Activated T-cell treated with anti-CD3 and anti-CD28 coated beads, Interleukin-2, amount 50 U/mL, for 4 hours (primary cell): ENCODE results near the gene SOX10. TPM values are rescaled to one million over a fixed set of nuclear protein-coding genes. Genes with fewer than 3 reads are reported as not detected.

ENCODE experiments used
- ATAC-seq, 2 donors: fragments of 200-7000 bp; cut with Tn5 transposase; one replicate each; pipeline ENCODE4 v1.10.0; 2021
- DNase-seq: peaks from one replicate; pipeline ENCODE4 v3.0.0-alpha.2; 2020
- H3K27me3 Mint-ChIP-seq: one replicate; pipeline ENCODE4 v1.8.0; 2021; ENCODE audit warnings: low read depth, mixed read lengths
- H3K36me3 Mint-ChIP-seq: one replicate; pipeline ENCODE4 v1.8.0; 2022; ENCODE audit warnings: mixed read lengths; ENCODE audit not compliant: insufficient read depth
- H3K4me1 Mint-ChIP-seq: one replicate; pipeline ENCODE4 v1.8.0; 2021; ENCODE audit warnings: low read depth, mixed read lengths
- H3K4me3 Mint-ChIP-seq: one replicate; pipeline ENCODE4 v1.8.0; 2021; ENCODE audit warnings: mild to moderate bottlenecking, moderate library complexity, mixed read lengths
- H3K9me3 Mint-ChIP-seq: one replicate; pipeline ENCODE4 v1.8.0; 2021; ENCODE audit warnings: mixed read lengths
- total RNA-seq, 3 donors: library from RNA; stranded (reverse); gene quantifications; one replicate each; pipeline ENCODE4 v1.2.1, GENCODE V29; 2021

SOX10 gene
- not detected for total RNA-seq

DNA sequence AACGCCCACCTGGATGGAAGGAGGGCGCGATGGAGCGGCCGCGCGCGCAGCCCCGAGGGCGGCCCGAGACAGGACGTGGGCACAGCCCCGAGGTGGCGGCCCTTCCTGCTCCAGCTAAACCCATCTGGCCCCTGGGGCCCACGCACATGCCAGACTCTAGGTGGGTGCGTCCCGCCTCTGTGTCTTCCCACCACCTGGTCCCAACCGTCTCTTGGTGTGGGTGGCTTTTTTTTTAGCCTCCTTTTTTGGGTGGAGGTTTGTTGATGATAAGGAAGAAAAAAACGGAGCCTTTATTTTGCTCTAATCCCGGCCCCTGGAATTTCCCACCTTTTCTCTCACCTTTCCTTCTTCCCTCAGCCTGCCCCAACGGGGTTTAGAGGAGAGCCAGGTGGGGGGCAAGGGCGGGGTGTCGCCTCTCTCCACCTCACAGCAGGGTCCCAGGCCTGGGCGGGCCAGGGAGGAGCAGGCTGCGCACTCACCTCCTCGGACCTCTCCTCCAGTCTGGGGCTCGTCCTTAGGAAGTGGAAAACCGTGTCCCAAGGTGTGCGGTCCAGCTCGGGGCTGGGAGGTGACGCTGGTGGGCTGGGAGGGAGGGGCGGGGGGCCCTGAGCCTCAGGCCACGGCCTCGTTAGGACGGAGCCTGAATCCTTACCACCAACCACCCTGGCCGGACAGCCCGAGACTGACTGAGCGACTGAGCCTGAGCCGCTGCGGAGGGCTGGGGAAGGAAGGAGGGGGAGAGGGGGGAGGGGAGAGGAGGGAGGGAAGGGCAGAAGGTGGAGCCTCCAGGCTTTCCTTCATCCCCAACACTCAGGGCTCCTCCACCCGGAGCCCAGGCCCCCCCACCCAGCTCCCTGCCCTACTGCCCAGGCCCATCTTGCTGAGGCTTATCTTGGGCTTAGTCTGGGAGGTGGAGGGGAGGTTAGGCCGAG is at the start of gene SOX10:
TSS of gene SOX10 (minus strand) at position 696 of the 932 bp plus-strand sequence. CDS start 771 bp downstream, outside the sequence.
- ATAC-seq = no peak
- Mint-ChIP-seq H3K4me3 (no peak within 1 kb of the TSS), H3K9me3 (no peaks in the 10 kb centered on the region), H3K36me3 (no peaks in the 10 kb centered on the region), H3K27me3 (no peaks in the 10 kb centered on the region), H3K4me1 (no peaks in the 10 kb centered on the region)
- no peak for DNase-seq

DNA sequence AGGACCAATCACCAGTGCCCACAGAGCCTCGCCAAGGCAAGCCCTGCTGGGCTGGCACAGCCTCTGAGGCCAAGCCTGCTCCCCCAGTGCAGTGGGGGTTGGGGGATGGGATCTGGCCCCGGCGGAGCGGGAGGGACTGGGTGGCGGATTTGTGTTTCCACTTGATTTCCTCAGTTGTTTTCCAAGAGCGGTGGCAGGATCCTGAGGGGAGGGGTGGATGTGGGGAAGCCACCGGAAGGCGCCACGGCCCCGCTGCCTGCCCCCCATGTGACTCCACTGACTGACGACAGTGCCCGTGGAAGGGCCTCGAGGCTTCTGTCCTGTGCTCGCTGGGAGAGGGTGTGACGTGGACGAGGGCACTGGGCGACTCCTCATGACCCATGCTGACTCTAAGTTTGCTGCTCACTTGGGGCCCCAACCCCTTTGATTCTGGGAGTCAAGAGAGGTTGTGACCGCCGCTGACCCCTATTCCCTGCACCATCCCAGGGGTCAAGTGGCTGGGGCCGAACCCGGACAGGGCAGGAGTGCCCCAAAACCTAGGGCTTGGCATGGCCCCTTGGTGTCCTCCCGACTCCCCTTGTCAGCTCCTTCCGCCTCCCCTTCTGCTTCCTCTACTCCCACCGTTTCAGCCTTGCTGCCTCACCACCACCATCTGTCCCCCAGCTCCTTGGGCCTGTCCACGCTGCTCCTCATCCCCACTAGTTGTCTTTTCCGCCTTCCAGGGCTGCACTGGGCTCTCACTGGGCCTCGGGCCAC is 49.3 kb upstream of the SOX10 start:
- Mint-ChIP-seq H3K4me1 (no peaks in the 10 kb centered on the region), H3K27me3 (no peaks in the 10 kb centered on the region), H3K9me3 (no peaks in the 10 kb centered on the region), H3K4me3 (no peak overlapping the region), H3K36me3 (no peaks in the 10 kb centered on the region)
- ATAC-seq (no peak), DNase-seq (no peak)

DNA sequence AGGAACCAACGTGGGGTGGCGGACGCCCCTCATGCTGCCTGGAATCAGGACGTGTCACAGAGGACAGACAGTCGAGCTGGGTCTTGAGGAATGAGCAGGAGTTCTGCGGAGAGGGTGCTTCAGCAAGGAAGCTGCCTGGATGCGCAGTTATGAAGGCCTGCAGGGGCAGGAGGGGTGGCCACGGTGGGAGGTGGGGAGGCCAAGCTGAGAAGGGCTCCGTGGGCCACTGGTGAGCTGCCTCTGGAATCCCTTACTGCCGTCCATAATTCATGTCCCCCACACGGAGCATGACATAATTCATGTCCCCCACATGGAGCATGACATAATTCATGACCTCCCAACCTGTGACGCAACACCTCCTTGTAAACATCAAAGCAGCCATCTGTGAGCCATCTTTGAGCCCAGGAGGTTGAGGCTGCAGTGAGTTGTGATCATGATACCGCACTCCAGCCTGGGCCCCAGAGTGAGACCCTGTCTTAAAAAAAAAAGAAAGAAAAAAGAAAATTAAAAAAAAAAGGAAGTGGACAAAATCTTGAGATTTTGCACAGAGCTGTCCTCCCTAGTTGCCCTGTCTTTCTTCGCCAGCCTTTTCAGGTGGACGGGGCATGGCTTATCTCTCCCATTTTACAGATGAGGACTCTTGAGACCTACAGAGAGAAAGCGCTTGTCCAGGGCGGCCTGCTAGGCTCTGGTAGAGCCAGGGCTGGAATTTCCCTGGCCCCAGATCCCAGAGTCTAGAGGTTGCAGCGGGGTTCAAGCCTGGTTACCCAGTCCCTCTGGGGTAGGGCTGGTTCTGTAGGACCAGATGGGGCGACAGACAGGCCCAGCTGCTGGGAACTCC is 48.5 kb upstream of the SOX10 start:
- DNase-seq (no peak), ATAC-seq (no peak)
- Mint-ChIP-seq H3K9me3 (no peaks in the 10 kb centered on the region), H3K4me3 (no peak overlapping the region), H3K36me3 (no peaks in the 10 kb centered on the region), H3K4me1 (no peaks in the 10 kb centered on the region), H3K27me3 (no peaks in the 10 kb centered on the region)

DNA sequence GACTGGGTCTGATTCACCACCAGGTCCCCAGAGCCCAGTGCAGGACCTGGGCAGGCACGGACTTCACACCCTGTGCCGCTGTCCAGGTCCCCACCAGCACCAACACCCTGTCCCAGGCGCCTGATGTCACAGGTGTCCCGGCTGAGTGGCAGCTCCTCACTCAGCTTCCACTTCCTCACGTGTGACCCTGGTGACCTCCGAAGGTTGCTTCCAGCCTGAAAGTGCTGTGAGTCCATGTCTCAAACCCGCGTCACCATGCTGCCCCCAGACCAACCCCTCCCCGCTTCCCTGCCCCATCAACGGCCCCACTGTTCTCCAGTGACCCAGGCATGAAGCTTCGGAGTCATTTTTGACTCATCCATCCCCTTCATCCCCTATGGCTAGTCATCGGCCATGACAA is 47.1 kb upstream of the SOX10 start:
- H3K9me3 Mint-ChIP-seq = no peaks in the 10 kb centered on the region

GRCh38 chr22:38030311-38031133 is 46.2 kb upstream of the SOX10 start:
- DNase-seq = no peak
- Mint-ChIP-seq H3K9me3 (no peaks in the 10 kb centered on the region), H3K4me3 (no peak overlapping the region), H3K4me1 (no peaks in the 10 kb centered on the region), H3K27me3 (no peaks in the 10 kb centered on the region), H3K36me3 (no peaks in the 10 kb centered on the region)
- ATAC-seq = no peak

More for the DNA sequence above, 47.1 kb upstream of the SOX10 start:
- Mint-ChIP-seq H3K4me1 (no peaks in the 10 kb centered on the region), H3K27me3 (no peaks in the 10 kb centered on the region), H3K36me3 (no peaks in the 10 kb centered on the region), H3K4me3 (no peak overlapping the region)
- DNase-seq (no peak), ATAC-seq (no peak)

- no peak for ATAC-seq
- Mint-ChIP-seq H3K9me3 (no peaks in the 10 kb centered on the region), H3K27me3 (no peaks in the 10 kb centered on the region), H3K36me3 (no peaks in the 10 kb centered on the region), H3K4me3 (no peak overlapping the region), H3K4me1 (no peaks in the 10 kb centered on the region)
- no peak for DNase-seq
Measured at GRCh38 chr22:38029901-38030300, 45.5 kb upstream of the SOX10 start.

GRCh38 chr22:38029370-38029769 is 45.0 kb upstream of the SOX10 start:
- Mint-ChIP-seq H3K9me3 (no peaks in the 10 kb centered on the region), H3K4me3 (no peak overlapping the region), H3K36me3 (no peaks in the 10 kb centered on the region), H3K27me3 (no peaks in the 10 kb centered on the region), H3K4me1 (no peaks in the 10 kb centered on the region)
- ATAC-seq = no peak
- DNase-seq = no peak

DNA sequence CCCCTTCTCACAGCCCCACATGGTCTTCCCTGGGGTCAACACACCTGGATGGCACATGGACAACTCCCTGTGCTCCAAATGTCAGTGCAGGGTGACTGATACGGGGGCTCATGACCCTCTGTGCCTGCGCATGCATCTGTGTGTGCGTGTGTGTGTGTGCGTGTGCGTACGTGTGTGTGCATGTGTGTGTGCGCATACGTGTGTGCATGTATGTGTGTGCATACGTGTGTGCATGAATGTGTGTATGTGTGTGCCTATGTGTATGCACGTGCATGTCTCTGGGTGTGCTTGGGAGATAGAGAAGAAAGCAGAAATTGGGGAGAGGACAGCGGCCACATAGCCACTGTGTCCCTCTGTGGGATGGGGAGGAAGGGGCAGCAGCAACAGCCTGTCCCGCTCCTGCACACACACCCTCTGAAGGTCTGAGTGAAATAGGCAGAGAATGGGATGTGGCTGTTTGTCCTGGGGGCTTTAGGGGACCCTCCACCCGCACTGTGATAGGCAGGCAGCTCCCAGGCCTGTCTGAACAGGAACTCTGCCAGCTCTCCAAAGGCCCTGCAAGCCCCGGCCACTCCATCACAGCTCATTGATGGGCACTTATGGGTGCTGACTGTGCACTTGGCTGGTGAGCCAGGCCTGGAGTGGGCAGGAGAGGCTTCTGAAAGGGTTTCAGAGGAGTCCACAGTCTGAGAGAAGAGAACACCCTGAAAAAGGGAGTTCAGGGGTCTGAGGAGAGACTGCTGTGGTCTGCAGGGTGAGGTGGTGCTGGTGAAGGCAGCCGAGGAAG is 44.2 kb upstream of the SOX10 start:
- DNase-seq (no peak), ATAC-seq (no peak)
- Mint-ChIP-seq H3K4me3 (no peak overlapping the region), H3K9me3 (no peaks in the 10 kb centered on the region), H3K36me3 (no peaks in the 10 kb centered on the region), H3K27me3 (no peaks in the 10 kb centered on the region), H3K4me1 (no peaks in the 10 kb centered on the region)

DNA sequence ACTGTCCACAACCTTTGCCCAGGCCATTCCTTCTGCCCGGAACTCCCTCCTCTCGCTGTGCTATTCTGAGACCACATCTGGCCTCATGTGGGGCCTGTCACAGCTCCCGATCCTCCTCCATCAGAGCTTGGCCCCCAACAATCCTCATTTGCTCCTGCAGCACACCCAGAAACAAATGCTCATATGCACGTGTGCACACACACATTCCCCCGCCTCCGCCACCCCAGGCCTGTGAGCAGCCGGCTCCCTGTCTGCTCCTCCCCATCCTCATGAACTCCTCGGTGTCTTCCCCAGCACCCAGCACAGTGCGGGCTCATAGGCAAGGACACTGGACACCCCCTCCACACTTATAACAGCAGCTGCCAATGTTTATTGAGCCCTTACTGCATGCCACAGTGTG is 43.1 kb upstream of the SOX10 start:
- H3K4me1 Mint-ChIP-seq = no peaks in the 10 kb centered on the region

DNA sequence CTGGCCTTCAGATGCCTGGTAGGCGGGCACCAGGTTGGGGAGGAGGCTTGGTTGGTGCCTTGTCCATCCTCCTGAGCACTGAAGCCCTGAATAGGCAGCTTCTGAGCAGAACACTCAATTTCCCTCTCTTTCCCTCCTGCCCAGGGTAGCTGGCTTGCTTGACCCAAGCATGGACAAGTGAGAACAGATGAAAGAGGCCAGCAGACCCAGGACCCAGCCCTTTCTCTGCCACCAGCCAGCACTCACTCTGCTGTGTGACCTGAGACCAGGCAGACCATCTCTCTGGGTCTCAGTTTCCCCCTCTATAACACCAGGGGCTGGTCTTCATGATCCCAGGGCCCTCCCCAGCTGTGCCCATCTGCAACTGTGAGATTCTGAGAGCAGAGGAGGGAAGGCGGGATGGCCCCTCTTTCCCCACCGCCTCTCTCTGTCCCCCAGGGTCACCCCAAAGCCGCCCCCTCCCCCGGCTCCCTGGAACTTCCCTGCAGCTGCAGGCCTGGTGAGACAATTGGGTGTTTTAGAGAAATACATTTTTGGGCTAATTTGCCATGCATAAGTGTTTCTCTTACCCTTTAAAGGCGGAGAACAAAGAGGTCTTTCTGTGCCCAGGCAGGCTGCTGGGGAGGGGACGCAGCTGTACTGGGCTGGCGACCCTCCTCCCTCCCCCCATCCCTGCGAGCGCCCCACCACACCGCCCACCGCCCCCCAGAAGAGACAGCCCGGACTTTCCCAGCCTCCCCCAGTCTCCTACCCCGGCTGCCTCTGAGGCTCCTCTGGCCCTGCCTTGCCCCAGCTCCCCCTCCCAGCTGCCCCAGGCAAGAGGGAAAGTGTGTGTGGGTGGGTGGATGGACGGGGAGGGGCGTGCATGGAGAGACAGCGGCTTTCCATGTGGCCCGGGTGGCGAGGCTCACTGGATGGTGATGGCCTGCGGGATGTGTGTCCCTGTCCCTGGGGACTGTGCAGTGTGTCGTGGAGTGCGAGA is 42.1 kb upstream of the SOX10 start:
- Mint-ChIP-seq H3K27me3 (no peaks in the 10 kb centered on the region), H3K4me1 (no peaks in the 10 kb centered on the region), H3K36me3 (no peaks in the 10 kb centered on the region), H3K4me3 (no peak overlapping the region), H3K9me3 (no peaks in the 10 kb centered on the region)
- ATAC-seq (no peak), DNase-seq (no peak)

More for the DNA sequence above, 43.1 kb upstream of the SOX10 start:
- no peaks in the 10 kb centered on the region for H3K36me3 Mint-ChIP-seq
- H3K27me3 Mint-ChIP-seq = no peaks in the 10 kb centered on the region
- no peak for ATAC-seq
- no peaks in the 10 kb centered on the region for H3K9me3 Mint-ChIP-seq
- H3K4me3 Mint-ChIP-seq = no peak overlapping the region
- DNase-seq = no peak

DNA sequence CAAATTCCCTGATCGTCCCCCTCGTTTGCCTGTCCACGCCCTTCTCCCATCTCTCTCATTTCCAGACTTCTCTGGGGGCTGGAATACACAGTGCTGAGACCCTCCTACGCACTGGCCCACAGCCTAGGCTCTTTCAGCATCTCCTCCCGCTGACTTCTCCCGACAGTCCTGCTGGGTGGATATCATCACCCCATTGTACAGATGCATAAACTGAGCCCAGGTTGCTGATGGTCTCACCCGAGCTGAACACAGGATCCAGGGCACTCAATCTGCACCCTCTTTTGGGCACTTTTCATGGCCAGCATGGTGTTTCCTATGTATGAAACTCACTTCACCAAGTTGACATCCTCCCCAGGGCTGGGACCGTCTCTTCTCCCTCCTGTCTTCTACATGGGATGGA is 41.2 kb upstream of the SOX10 start:
- no peak for ATAC-seq
- no peaks in the 10 kb centered on the region for H3K36me3 Mint-ChIP-seq
- H3K4me1 Mint-ChIP-seq = no peaks in the 10 kb centered on the region
- no peak for DNase-seq
- no peaks in the 10 kb centered on the region for H3K27me3 Mint-ChIP-seq
- no peaks in the 10 kb centered on the region for H3K9me3 Mint-ChIP-seq
- no peak overlapping the region for H3K4me3 Mint-ChIP-seq

GRCh38 chr22:38023045-38023444 is 38.7 kb upstream of the SOX10 start:
- ATAC-seq (no peak), DNase-seq (no peak)
- Mint-ChIP-seq H3K36me3 (no peaks in the 10 kb centered on the region), H3K9me3 (no peaks in the 10 kb centered on the region), H3K4me3 (no peak overlapping the region), H3K4me1 (no peaks in the 10 kb centered on the region), H3K27me3 (no peaks in the 10 kb centered on the region)
